ENCODE results near the gene RNFT1. TPM values are rescaled to one million over a fixed set of nuclear protein-coding genes. Genes with fewer than 3 reads are reported as not detected.
"Not testable (repeated sequence)": the region's sequence is repeated elsewhere in the genome, so short reads cannot be mapped to it uniquely, and the experiment has no call there.

Gene RNFT1
- total RNA-seq, 1 experiment from 2014 or later = 4.0 TPM

DNA sequence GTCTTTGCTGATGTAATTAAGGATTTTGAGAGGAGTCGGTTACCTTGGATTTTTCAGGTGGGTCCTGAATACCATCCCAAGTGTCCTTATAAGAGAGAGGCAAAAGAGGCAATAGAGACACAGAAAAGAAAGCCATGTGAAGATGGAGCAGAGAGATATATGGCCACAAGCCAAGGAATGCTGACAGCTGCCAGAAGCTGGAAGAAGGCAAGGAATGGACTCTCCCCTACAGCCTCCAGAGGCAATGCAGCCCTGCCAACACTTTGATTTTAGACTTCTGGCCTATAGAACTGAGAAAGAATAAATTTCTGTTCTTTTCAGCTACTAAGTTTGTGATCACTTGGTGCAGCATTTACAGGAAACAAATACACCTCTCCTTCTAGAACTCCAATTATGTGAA is 8.2 kb upstream of the RNFT1 start (continued):
- TF ChIP-seq, protein P1, sequence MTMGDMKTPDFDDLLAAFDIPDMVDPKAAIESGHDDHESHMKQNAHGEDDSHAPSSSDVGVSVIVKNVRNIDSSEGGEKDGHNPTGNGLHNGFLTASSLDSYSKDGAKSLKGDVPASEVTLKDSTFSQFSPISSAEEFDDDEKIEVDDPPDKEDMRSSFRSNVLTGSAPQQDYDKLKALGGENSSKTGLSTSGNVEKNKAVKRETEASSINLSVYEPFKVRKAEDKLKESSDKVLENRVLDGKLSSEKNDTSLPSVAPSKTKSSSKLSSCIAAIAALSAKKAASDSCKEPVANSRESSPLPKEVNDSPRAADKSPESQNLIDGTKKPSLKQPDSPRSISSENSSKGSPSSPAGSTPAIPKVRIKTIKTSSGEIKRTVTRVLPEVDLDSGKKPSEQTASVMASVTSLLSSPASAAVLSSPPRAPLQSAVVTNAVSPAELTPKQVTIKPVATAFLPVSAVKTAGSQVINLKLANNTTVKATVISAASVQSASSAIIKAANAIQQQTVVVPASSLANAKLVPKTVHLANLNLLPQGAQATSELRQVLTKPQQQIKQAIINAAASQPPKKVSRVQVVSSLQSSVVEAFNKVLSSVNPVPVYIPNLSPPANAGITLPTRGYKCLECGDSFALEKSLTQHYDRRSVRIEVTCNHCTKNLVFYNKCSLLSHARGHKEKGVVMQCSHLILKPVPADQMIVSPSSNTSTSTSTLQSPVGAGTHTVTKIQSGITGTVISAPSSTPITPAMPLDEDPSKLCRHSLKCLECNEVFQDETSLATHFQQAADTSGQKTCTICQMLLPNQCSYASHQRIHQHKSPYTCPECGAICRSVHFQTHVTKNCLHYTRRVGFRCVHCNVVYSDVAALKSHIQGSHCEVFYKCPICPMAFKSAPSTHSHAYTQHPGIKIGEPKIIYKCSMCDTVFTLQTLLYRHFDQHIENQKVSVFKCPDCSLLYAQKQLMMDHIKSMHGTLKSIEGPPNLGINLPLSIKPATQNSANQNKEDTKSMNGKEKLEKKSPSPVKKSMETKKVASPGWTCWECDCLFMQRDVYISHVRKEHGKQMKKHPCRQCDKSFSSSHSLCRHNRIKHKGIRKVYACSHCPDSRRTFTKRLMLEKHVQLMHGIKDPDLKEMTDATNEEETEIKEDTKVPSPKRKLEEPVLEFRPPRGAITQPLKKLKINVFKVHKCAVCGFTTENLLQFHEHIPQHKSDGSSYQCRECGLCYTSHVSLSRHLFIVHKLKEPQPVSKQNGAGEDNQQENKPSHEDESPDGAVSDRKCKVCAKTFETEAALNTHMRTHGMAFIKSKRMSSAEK (CRISPR knock-in tag; IDR thresholded peaks at IDR 0.05; ENCODE audit: borderline replicate concordance) = no peak
- TF ChIP-seq, protein P2, sequence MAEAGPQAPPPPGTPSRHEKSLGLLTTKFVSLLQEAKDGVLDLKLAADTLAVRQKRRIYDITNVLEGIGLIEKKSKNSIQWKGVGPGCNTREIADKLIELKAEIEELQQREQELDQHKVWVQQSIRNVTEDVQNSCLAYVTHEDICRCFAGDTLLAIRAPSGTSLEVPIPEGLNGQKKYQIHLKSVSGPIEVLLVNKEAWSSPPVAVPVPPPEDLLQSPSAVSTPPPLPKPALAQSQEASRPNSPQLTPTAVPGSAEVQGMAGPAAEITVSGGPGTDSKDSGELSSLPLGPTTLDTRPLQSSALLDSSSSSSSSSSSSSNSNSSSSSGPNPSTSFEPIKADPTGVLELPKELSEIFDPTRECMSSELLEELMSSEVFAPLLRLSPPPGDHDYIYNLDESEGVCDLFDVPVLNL (CRISPR knock-in tag; IDR thresholded peaks at IDR 0.05; ENCODE audit: borderline replicate concordance, low read depth) = no peak
- TF ChIP-seq TEAD4 (CRISPR knock-in tag; IDR thresholded peaks at IDR 0.05) = no peak
- no peak for TF ChIP-seq SP1 (CRISPR knock-in tag; conservative IDR thresholded peaks at IDR 0.05)
- TF ChIP-seq MXD4 (CRISPR knock-in tag; IDR thresholded peaks at IDR 0.05; ENCODE audit: borderline replicate concordance) = no peak
- no peak for TF ChIP-seq EMX1 (CRISPR knock-in tag; IDR thresholded peaks at IDR 0.05)
- TF ChIP-seq, protein P3, sequence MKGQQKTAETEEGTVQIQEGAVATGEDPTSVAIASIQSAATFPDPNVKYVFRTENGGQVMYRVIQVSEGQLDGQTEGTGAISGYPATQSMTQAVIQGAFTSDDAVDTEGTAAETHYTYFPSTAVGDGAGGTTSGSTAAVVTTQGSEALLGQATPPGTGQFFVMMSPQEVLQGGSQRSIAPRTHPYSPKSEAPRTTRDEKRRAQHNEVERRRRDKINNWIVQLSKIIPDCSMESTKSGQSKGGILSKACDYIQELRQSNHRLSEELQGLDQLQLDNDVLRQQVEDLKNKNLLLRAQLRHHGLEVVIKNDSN (CRISPR knock-in tag; IDR thresholded peaks at IDR 0.05) = no peak
- TF ChIP-seq ZBTB21 (CRISPR knock-in tag; IDR thresholded peaks at IDR 0.05; ENCODE audit: borderline replicate concordance) = no peak

DNA sequence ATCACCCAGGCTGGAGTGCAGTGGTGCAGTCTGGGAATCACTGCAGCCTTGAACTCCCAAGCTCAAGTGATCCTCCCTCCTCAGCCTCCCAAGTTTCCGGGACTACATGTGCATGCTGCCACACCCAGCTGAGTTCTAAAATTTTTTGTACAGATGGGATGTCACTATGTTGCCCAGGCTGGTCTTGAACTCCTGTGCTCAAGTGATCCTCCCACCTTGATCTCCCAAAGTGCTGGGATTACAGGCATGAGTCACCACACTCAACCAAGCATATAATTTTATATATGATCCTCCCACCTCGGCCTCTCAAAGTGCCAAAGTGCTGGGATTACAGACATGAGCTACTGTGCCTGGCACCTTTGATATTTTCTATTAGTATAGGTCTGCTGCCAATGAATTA is 7.2 kb upstream of the RNFT1 start:
- H3K9me3 Mint-ChIP-seq; CTCF ChIA-PET; H3K4me3 Mint-ChIP-seq; H3K36me3 Mint-ChIP-seq; POLR2A ChIA-PET; DNase-seq (ENCODE audit: low spot score); H3K27ac Mint-ChIP-seq; H3K27me3 Mint-ChIP-seq (ENCODE audit: low read depth); ATAC-seq; H3K4me1 Mint-ChIP-seq: not testable (repeated sequence)

DNA sequence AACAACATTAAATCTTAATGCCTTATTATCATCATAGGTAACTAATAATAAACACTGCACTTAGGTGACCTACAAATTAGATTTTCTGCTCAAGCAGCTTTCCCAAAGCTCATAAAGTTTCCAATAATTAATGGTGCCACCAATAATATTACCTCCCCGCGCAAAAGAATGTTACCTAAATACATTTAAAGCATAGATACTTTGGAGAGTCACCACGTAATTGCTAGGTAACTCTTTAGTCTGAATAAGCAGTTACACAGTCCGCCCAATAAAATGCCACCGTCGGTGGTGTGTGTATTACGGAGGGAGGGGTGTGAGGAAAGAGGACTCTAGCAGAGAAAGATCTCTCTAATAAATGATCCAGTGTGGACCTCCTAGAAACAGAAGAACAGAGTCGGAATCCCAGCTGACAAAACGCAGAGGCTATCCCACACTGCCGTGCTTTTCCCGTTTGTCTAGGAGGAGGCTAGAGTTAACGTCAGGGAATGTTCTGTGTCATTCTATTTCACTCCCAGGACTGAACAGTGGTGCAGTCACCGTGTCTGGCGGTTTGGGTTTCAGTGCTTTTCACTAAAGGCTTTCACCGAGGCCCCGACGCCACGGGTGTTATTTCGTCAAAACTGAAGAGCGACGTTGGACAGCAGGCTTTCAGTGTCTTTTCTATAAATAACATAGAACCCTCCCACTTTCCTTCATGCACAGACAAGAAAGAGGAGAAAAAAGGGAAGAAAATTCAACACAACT is 630 bp downstream of the RNFT1 start:
- no peak for DNase-seq (ENCODE audit: low spot score)
- peak overlapping the region; percentile 79 for H3K4me3 Mint-ChIP-seq
- peaks cover 25% of the 10 kb centered on the region for H3K27me3 Mint-ChIP-seq (ENCODE audit: low read depth)
- ATAC-seq = 0 out of 2 replicates have a peak, but pooled peaks have one; percentile 7
- ChIA-PET CTCF (interaction anchor here (1.0 to 2.5 kb wide), 7 partner anchors 42 to 230 kb away, joined by 3 to 22 read pairs (median 4); no protein-coding TSS in a partner anchor), POLR2A (interaction anchor here (0.6 to 1.0 kb wide), 2 partner anchors 71 to 179 kb away, joined by 3 to 4 read pairs; partner anchors contain the start of genes RPS6KB1 and TUBD1)
- H3K36me3 Mint-ChIP-seq = no peaks in the 10 kb centered on the region
- TF ChIP-seq OVOL2 (CRISPR knock-in tag; IDR thresholded peaks at IDR 0.05; ENCODE audit: borderline replicate concordance) (no peak), GRHL2 (CRISPR knock-in tag; IDR thresholded peaks at IDR 0.05; ENCODE audit: insufficient replicate concordance, severe bottlenecking) (no peak), GABPB1 (CRISPR knock-in tag; IDR thresholded peaks at IDR 0.05) (no peak), NR3C1 (CRISPR knock-in tag; conservative IDR thresholded peaks at IDR 0.05; ENCODE audit: low read depth) (no peak), ZNF671 (CRISPR knock-in tag; IDR thresholded peaks at IDR 0.05) (no peak), SOX15 (CRISPR knock-in tag; IDR thresholded peaks at IDR 0.05) (no peak), ETV6 (CRISPR knock-in tag; IDR thresholded peaks at IDR 0.05) (no peak), FOXK1 (CRISPR knock-in tag; IDR thresholded peaks at IDR 0.05) (no peak)
- TF ChIP-seq, protein P4, sequence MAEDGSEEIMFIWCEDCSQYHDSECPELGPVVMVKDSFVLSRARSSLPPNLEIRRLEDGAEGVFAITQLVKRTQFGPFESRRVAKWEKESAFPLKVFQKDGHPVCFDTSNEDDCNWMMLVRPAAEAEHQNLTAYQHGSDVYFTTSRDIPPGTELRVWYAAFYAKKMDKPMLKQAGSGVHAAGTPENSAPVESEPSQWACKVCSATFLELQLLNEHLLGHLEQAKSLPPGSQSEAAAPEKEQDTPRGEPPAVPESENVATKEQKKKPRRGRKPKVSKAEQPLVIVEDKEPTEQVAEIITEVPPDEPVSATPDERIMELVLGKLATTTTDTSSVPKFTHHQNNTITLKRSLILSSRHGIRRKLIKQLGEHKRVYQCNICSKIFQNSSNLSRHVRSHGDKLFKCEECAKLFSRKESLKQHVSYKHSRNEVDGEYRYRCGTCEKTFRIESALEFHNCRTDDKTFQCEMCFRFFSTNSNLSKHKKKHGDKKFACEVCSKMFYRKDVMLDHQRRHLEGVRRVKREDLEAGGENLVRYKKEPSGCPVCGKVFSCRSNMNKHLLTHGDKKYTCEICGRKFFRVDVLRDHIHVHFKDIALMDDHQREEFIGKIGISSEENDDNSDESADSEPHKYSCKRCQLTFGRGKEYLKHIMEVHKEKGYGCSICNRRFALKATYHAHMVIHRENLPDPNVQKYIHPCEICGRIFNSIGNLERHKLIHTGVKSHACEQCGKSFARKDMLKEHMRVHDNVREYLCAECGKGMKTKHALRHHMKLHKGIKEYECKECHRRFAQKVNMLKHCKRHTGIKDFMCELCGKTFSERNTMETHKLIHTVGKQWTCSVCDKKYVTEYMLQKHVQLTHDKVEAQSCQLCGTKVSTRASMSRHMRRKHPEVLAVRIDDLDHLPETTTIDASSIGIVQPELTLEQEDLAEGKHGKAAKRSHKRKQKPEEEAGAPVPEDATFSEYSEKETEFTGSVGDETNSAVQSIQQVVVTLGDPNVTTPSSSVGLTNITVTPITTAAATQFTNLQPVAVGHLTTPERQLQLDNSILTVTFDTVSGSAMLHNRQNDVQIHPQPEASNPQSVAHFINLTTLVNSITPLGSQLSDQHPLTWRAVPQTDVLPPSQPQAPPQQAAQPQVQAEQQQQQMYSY (CRISPR knock-in tag; IDR thresholded peaks at IDR 0.05) = no peak
- TF ChIP-seq, protein P5, sequence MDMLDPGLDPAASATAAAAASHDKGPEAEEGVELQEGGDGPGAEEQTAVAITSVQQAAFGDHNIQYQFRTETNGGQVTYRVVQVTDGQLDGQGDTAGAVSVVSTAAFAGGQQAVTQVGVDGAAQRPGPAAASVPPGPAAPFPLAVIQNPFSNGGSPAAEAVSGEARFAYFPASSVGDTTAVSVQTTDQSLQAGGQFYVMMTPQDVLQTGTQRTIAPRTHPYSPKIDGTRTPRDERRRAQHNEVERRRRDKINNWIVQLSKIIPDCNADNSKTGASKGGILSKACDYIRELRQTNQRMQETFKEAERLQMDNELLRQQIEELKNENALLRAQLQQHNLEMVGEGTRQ (CRISPR knock-in tag; IDR thresholded peaks at IDR 0.05) = no peak
- H3K4me1 Mint-ChIP-seq = peaks cover 11% of the 10 kb centered on the region
- H3K9me3 Mint-ChIP-seq = no peaks in the 10 kb centered on the region
- H3K27ac Mint-ChIP-seq = no peak overlapping the region

Measured in WTC11 (cell line).